GM19023 (cell line): ENCODE results near the gene CWH43.
"Not testable (repeated sequence)": the region's sequence is repeated elsewhere in the genome, so short reads cannot be mapped to it uniquely, and the experiment has no call there.

ENCODE experiments used
- ATAC-seq: cut with Tn5 transposase; IDR thresholded peaks from one replicate; pipeline ENCODE4 v1.9.1; 2021; ENCODE audit warnings: mild to moderate bottlenecking, moderate library complexity; ENCODE audit not compliant: unreplicated experiment

CWH43 gene

DNA sequence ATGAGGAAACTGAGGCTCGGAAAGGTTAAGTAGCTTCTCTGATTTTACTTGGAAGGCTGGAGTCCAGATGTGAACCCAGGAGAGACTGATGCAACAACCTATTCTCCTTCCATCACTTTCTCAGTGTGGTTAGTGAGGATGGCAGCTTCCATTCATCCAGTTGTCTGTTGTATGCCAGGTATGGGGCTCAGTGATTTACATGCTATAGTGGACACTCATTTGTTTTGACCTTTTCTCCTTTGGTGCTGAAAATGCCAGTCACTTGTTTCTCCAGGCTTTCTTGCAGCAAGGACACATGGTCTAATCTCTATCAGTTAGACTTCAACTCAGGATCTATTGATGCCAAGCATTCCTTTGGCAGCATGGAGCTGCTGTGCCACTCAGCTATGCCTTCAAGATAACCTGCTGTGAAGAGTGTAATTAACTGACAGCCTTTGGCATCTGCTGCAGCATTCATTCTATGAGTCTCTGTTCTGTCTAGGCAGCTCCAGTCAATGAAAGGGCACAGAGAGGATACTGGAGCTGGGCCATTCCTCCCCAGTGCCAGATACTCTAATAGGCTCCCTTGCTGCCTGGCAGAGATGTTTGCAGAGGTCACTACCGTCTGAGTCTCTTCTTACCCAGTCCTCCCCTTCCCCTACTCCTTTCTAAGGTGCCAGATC lies 11.0 kb upstream of the CWH43 start:
- no peak for ATAC-seq

DNA sequence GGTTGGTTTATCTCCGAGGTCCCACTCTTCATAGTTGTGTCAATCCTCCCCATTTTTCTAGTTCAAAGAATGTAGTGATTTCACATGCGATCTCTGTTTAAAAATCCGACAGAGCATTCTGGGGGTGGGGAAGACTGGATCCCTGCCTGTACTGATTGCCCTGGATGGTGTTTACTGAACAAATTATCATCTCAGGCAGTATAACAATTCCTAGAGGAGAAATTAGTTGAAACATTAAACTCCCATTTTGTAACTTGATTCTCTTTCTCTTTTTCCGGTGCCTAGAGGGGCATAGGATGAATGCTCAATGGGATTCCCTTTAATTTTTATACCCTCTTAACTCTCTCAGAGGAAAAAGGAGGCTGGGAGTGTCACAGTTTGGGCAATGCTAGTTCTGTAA lies 10.0 kb upstream of the CWH43 start:
- ATAC-seq: no peak

DNA sequence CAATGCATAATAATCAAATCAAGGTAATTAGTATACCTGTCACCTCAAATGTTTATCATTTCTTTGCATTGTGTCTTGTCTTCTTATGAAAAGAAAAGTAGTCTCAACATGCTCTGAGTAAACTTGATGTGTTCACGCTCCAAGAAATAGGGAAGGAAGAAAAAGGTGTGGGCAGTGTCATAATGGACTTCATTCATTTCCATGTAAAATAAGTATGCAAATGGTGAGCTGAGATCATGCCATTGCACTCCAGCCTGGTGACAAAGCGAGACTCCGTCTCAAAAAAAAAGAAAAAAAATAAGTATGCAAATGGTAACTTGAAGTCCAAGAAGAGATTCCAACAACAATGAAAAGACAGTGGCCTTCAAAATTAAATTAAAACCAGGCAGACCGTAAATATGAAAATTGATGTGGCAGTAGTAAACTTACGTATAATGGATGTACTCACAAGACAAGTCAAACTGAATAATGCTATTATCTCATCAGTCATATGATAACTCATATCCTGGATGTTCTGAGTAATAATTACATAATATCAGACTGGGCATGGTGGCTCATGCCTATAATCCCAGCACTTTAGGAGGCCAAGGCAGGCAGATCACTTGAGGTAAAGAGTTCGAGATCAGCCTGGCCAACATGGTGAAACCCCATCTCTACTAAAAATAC lies 6.0 kb upstream of the CWH43 start:
- no peak for ATAC-seq

DNA sequence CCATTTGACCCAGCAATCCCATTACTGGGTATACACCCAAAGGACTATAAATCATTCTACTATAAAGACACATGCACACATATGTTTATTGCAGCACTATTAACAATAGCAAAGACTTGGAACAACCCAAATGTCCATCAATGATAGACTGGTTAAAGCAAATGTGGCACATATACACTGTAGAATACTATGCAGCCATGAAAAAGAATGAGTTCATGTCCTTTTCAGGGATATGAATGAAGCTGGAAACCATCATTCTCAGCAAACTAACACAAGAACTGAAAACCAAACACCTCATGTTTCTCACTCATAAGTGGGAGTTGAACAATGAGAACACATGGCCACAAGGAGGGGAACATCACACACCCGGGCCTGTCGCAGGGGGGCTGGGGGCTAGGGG lies 2.1 kb upstream of the CWH43 start:
- ATAC-seq: not testable (repeated sequence)

DNA sequence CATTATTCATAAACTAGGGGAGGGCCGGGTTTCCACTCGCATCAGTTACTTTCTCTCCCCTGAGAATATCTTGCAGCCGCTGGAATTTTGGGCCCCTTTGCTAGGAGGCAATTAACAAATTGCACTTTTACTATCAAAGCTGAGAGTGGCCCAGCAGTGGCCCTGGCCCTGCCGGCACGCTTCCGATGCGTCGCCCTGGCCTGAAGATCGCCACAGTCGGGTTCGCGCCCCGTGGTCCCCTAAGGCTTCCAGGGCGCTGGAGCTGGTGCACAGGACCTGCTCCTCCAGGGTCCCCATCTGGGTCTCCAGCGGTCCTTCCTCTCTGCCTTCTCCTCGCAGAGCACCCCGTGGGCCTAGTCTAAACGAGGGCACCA lies 486 bp upstream of the CWH43 start:
- no peak for ATAC-seq

DNA sequence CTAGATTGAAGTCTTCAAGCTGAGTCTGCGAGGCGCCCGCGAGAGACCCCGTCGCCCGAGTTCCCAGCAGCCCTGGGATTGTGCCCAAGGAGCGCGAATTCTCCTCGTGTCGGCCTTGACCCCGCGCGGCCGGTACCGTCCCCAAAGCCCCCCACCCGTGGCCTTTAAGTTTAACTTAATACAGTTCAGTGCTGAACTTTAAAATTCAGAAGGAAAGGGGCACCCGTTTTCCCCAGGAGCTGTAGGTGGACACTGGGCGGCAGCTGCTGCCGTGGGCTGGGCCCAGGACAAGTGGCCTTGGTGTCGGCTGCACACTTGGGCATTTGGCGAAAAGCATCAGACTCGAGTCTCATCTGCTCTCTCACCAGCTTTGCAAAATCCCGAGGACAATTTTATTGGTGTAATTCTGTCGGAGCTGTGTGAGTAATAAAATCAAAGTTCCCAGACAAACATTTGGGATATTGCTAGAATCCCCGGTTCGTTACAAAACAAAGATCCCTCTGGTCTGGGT lies 634 bp downstream of the CWH43 start:
- no peak for ATAC-seq

DNA sequence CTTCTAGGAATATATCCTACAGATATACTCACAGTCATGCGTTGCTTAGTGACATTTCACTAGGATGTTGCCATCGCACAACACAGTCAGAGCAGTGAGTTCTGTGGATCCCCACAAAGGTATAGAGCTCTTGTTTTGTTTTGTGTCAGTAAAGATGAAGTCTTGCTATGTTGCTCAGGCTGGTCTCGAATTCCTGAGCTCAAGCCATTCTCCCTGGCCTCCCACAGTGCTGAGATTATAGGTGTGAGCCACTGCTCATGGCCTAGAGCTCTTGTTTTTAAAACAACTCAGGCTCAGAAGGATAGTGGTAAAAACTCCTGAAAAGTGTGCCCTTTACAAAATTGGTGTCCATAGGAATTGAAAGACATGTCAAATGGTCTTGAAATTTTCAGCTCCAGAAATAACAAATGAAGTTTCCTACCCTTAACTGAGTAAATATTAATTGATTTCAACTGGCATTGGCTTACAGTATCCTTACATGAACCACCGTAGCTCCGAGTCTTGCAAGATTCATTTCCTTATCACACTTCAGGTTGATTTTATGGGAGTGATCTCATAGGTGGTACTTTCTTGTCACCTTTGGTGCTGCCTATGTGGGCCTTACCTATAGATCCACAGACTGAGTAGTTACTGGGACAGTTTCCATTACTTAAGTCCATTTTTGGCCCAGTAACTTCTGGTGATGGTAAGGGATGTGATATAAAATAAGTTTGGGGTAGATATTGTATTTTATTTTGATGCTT lies 3.6 kb downstream of the CWH43 start:
- ATAC-seq: no peak

DNA sequence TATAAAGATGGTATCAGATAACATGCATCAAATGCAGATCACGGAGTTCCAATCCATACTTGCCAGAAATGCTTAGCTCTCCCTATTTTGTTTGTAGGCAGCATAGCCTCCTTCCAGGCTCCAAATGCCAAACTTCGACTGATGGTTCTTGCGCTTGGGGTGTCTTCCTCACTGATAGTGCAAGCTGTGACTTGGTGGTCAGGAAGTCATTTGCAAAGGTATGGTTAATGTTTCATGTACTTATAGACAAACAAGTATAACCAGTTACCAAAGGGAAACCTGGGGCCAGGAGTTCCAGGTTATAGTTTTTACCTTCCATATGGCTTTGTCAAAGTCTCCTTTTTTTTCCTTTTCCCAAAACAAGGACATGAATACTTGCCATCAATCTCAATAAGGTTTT lies 5.3 kb downstream of the CWH43 start:
- no peak for ATAC-seq

DNA sequence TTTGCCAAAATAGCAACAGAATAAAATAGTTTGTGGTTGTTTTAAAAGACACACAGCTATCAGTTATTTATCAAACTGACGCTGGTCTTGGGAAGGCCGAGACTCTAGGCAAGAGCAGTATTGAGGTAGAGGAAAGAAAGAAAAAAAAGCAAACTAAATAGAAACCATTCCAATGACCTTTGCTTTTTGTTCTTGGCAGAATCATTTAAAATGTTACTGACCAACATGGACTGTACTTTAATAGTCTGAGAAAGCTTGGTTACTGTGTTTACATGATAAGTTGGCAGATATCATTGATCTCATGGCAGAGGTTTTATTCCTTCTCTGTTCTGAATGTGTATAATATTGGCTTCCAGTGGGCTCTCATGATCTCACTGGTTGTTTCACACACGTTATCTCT lies 11.9 kb downstream of the CWH43 start:
- no peak for ATAC-seq

DNA sequence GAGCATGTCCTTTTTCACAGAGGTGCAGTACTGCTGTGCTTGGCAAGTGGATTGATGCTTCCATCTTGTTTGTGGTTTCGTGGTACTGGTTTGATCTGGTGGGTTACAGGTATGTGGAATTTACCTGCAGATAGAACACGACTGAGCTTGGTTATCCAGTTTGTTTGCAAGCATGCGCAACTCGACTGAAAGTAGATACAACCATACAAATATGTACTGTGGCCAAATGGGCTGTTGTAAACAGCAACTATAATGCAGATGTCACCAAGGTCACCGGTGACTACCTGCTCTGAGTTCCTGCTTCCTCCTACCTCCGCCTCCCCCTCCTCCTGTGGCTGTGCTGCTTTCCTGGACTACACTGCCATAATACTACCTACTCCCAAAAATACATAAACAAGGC lies 12.4 kb downstream of the CWH43 start:
- no peak for ATAC-seq

DNA sequence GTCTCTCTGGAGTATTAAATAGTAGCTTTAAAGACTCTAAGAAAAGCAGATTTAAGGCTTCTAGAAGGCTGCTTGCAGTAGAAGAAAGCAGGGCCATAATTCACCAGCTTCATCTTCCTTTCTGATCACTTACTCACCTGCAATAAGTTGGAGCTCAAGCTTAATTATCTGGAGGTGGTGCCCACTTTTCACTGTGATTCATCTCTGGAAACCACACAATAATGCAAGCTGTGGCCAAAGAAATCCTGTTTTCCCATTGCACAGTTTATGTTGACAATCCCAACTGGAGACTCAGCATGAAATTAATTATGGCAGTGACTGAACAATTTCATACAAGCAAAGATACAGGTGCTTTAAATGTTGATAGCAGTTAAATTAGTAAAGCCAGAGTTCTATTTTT lies 14.7 kb downstream of the CWH43 start:
- no peak for ATAC-seq

DNA sequence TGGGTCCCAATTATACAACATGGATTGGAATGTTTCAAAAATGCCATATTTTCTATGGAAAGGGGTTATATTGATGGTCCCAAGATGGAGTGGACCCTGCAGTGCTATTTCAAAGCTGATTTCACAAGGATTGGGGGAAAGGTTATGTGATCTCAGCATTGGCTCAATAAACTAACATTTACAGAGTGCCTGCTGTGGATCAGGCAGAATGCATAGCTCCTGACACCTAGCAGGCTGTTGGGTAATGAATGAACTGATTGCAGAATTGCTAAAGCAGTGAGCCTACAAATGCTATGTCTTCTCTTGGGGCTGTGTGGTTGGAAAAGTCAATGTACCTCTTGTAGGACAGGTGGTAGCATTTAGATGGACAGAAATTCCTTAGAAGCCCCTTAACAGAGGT lies 16.9 kb downstream of the CWH43 start:
- no peak for ATAC-seq

DNA sequence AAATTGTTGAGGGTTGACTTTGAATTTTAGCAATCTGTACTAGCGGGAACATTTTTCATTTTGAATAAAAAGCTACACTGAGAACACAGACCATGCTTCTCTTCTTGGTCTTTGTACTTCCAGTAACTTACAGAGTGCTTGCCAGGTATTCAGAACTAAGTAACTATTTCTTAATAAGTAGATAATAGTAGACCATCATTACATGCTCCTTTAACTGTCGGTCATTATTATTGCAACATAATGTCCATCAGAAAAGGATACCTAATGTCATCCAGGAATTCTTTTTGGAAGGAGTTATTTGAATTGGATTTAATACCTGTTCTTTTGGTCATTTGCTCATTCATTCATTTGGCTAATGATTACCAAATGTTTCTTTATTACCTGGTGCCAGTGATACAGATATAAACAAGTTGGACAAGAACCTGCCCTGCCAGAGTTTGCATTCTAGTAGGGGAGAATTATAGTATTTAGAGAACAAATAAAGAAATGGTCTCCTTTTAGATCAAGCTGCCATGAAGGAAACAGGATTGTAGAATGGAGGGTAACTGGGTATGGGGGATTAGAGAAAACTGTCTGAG lies 32.7 kb downstream of the CWH43 start:
- no peak for ATAC-seq

DNA sequence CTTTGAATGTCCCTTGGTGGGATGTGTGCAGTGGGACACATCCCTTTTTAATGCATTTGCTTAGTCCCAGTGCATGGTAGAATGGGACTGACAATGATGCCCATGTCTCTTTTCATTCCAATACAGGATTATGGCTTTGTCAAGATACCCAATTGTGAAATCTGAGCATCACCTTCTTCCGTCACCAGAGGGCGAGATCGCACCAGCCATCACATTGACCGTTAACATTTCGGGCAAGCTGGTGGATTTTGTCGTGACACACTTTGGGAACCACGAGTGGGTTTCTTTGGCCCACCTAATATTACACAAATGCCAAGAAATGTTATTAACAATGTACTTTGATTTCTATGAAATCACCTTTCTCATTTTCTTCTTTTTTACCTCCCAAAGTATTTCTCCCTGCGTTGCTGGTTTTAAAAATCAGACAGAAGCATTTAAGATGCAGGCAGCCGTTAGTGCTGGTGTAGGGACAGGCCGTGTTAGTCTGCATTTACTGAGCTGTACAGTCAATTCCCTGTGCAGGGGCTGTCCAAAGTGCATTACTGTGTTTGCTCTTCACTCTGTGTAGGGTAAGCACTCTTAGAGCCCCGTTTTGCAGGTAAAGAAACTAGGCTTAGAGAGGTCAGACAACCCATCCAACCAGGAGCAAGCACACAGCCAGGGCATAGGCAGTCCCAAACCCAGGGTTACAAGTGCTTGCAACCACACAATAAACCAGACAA lies 46.5 kb downstream of the CWH43 start:
- ATAC-seq: no peak

DNA sequence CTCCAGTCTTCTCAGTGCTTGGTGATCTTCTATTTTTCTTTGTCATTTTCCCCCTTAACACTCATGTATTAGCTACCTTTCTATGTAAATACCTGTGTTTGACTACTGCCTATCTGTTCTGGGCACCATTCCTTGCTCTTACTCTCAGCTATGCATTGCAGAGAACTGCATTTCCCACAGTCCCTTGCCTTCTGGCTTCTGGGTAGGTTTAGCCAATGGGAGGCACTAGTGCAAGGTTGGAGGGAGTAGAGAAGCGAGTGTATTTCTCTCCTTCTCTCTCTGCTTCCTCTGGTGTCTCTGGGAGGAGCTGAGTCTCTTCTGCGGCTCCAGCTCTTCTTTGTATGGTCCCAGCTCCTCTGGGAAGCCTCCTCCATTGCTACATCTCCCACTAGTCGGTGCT lies 50.5 kb downstream of the CWH43 start:
- no peak for ATAC-seq

DNA sequence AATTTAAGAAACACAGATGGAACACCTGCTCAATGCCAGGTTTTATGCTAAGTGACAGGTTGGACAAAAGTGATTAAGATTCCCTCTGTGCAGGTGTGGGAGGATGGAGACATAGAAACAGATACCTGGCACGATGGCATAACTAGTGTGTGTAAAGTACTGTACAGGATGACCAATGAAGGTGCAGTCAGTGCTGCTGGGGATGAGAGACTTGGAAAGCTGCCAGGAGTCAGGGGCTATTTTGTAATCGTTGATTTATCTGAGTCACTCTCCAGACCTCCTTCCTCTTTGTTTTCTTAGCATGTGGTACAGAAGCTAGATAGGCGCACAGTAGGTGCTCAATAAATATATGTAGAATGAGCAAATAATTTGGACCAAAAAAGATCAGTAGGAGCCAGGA lies 58.2 kb downstream of the CWH43 start:
- ATAC-seq: no peak

DNA sequence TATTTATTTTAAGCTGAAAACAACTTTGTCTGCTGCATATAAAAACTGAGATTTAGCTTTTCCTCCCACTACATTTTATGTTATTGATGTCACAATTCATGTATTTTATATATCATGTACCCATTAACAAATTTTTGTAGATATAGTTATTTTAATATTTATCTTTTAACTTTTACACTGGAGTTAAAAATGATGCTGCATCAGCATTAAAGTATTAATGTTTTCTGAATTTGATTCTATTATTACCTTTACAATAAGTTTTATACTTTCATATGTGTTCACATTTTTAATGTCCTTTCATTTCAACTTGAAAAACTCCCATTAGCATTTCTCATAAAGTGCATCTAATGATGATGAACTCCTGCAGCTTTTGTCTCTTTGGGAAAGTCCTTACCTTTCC lies 72.2 kb downstream of the CWH43 start:
- no peak for ATAC-seq

DNA sequence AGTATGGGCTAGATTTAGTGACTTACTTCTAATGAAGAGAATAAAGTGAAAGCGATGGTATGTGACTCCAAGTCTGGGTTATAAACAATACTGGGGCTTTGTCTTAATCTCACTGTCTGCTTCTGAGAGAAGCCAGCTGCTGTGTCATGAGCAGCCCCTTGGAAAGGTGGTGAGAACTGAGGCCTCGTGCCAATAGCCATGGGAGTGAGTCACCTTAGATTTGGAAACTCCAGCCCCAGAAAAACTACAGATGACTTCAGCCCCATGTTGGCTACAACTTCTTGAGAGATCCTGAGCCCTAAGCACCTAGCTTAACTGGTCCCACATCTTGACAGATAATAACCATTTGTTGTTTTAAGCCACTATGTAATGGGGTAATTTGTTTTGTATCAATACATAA lies 77.6 kb downstream of the CWH43 start:
- no peak for ATAC-seq

DNA sequence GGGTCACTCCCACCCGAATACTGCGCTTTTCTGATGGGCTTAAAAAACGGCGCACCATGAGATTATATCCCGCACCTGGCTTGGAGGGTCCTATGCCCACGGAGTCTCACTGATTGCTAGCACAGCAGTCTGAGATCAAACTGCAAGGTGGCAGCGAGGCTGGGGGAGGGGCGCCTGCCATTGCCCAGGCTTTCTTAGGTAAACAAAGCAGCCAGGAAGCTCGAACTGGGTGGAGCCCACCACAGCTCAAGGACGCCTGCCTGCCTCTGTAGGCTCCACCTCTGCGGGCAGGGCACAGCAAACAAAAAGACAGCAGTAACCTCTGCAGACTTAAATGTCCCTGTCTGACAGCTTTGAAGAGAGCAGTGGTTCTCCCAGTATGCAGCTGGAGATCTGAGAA lies 86.1 kb downstream of the CWH43 start:
- ATAC-seq: not testable (repeated sequence)

DNA sequence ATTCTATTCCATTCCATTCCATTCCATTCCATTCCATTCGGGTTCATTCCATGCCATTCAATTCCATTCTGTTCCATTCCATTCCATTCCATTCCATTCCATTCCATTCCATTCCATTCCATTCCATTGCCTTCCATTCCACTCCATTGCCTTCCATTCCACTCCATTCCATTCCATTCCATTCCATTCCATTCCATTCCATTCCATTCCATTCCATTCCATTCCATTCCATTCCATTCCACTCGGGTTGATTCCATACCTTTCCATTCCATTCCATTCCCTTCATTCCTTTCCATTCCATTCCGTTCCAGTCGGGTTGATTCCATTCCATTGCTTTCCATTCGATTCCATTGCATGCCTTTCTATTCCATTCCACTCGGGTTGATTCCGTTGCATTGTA lies 105.8 kb downstream of the CWH43 start:
- ATAC-seq: not testable (repeated sequence)

DNA sequence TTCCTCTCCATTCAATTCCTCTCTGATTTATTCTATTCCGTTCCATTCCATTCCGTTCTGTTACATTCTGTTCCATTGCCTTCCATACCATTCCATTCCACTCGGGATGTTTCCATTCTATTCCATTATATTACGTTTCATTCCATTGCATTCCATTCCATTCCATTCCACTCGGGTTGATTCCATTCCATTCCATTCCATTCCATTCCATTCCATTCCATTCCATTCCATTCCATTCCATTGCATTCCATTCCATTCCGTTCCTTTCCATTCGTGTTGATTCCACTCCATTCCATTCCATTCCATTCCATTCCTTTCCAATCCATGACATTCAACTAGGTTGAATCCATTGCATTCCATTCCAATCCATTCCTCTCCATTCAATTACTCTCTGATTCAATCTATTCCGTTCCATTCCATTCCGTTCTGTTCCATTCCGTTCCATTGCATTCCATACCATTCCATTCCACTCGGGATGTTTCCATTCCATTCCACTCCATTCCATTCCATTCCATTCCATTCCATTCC lies 106.6 kb downstream of the CWH43 start:
- peak; percentile 62 for ATAC-seq
